Activated CD8-positive, alpha-beta T cell treated with anti-CD3 and anti-CD28 coated beads, Interleukin-2, amount 10 ng/mL, durations not matched to agents 7 days and 5 days (primary cell): ENCODE data around the gene CLCA4. TPM values are rescaled to one million over a fixed set of nuclear protein-coding genes. Genes with fewer than 3 reads are reported as not detected.
"Not testable (repeated sequence)": the region's sequence is repeated elsewhere in the genome, so short reads cannot be mapped to it uniquely, and the experiment has no call there.

ENCODE experiments used
- ATAC-seq: fragments of 150-1000 bp; cut with Tn5 transposase; one replicate; pipeline ENCODE4 v1.10.0; 2021; ENCODE audit warnings: moderate library complexity
- CTCF ChIA-PET: fragments of 350-600 bp; sonication (Branson Sonifier 250); formaldehyde crosslinking; loops from one replicate; lab custom pipeline; 2021; ENCODE audit warnings: antibody characterized with exemption; lab: Charles Lee
- POLR2A ChIA-PET: fragments of 350-600 bp; sonication (Branson Sonifier 250); formaldehyde crosslinking; loops from one replicate; lab custom pipeline; 2021; ENCODE audit warnings: antibody characterized with exemption; lab: Charles Lee
- DNase-seq: peaks from one replicate; pipeline ENCODE4 v3.0.0-alpha.2; 2020
- H3K27ac Mint-ChIP-seq: one replicate; pipeline ENCODE4 v1.8.0; 2021; ENCODE audit warnings: mild to moderate bottlenecking, mixed read lengths
- H3K27me3 Mint-ChIP-seq: one replicate; pipeline ENCODE4 v1.8.0; 2021; ENCODE audit warnings: low read depth, mixed read lengths
- H3K36me3 Mint-ChIP-seq: one replicate; pipeline ENCODE4 v1.8.0; 2021; ENCODE audit warnings: low read depth, mixed read lengths
- H3K4me1 Mint-ChIP-seq: one replicate; pipeline ENCODE4 v1.8.0; 2021; ENCODE audit warnings: low read depth, mixed read lengths
- H3K4me3 Mint-ChIP-seq: one replicate; pipeline ENCODE4 v1.8.0; 2021; ENCODE audit warnings: mild to moderate bottlenecking, mixed read lengths
- H3K9me3 Mint-ChIP-seq: one replicate; pipeline ENCODE4 v1.8.0; 2022; ENCODE audit warnings: mixed read lengths; ENCODE audit not compliant: insufficient read depth
- total RNA-seq, 2 experiments: library from RNA; stranded (reverse); gene quantifications; one replicate each; pipeline ENCODE4 v1.2.3, GENCODE V29; 2021

CLCA4 gene
- total RNA-seq, 2 experiments from 2014 or later, result not detected

DNA sequence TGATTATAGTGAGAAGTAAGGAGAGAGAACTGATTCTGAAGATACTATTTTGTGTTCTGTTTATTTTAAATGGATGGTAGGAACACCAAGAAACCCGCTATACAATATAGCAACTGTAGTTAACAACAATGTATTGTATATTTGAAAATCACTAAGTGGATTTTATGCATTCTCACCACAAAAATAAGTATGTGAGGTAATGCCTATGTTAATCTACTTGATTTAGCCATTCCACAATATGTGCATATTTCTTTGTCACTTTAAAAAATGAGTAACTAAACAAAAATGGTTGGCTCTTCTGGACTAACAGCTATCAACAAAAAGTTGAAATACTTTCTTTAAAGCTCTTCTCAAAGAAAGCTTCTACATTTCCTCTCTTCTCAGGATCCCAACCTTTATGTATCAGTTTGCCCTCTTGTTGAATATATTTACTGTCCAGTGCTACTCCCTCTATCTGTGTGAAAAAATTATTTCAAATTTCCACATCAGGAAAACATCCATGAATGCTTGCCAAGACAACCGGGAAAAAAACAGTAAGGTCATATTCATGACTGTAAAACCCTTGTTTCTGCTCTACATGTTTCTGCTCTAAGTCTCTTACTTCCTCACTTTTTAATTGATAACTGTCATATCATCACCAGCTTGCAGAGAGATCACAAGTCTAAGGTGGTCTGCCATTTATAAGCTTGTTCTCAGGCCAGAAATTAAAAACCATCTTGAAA is 27.0 kb downstream of the CLCA4 start:
- Mint-ChIP-seq H3K36me3 (no peaks in the 10 kb centered on the region), H3K27ac (no peak overlapping the region), H3K27me3 (peaks cover 13% of the 10 kb centered on the region), H3K9me3 (no peaks in the 10 kb centered on the region), H3K4me3 (no peak overlapping the region), H3K4me1 (no peaks in the 10 kb centered on the region)
- no peak for ATAC-seq
- ChIA-PET POLR2A (no interaction called here), CTCF (no interaction called here)
- no peak for DNase-seq

DNA sequence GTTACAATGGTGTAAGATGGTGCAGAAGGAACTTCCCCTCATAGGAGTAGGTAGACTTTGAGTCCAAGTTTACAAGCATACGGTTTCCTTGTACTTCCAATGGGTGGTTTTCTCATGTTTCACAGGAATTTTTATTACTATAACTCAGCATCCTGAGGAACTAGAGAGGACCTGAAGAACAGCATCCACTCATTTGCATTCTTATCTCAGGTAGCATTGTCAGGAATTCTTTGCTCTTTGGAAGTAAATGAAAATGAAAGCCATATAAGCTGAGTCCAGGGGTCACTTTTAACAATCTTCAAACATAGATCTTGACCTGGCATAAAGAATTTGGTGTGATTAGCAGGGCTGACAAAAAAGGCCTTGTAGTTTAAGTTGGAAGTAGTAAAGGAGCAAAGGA is 34.4 kb downstream of the CLCA4 start:
- Mint-ChIP-seq H3K36me3 (no peaks in the 10 kb centered on the region), H3K4me1 (no peaks in the 10 kb centered on the region), H3K4me3 (no peak overlapping the region), H3K27ac (no peak overlapping the region), H3K9me3 (no peaks in the 10 kb centered on the region), H3K27me3 (peaks cover 7% of the 10 kb centered on the region)
- CTCF ChIA-PET, result no interaction called here
- POLR2A ChIA-PET, result no interaction called here
- DNase-seq (no peak), ATAC-seq (no peak)

DNA sequence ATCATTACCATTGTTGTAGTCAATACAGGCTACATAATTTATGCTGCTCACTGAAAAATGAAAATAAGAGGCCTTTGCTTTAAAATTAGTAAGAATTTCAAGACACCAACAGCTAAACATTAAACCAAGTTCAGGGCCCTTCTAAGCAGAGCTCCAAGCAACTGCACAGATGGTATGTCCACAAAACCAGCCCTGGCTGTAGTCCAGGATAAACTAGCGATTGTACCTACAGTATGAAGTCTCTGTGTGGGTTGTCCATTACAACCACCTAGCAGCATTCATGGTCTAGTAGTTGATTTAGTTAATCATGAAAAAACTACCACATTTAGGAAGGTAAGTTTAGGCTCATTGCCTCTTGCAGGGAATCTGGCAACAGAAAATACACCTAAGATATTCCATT is 35.3 kb downstream of the CLCA4 start:
- ATAC-seq (no peak), DNase-seq (no peak)
- Mint-ChIP-seq H3K4me1 (no peaks in the 10 kb centered on the region), H3K27ac (no peak overlapping the region), H3K27me3 (peaks cover 3% of the 10 kb centered on the region), H3K9me3 (no peaks in the 10 kb centered on the region), H3K4me3 (no peak overlapping the region), H3K36me3 (no peaks in the 10 kb centered on the region)
- POLR2A ChIA-PET, result no interaction called here
- CTCF ChIA-PET, result no interaction called here

DNA sequence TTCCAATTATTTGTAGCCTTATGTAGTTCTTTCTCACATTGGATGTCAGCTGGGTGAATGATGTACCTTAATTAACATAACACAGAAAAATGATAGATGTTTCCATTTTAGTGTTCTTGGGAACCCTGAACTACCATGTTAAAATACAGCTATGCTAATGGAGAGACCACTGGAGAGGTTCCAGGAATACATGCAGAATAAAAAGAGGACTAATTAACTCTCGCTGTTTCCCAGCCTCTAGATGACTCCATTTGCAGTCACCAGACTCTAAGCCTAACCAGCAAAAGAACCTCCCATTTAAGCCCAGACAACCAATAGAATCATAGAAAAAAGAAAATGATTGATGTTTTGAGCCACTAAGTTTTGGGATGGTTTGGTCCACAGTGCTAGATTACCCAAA is 36.2 kb downstream of the CLCA4 start:
- Mint-ChIP-seq H3K27me3 (peaks cover 7% of the 10 kb centered on the region), H3K4me3 (no peak overlapping the region), H3K27ac (no peak overlapping the region), H3K9me3 (no peaks in the 10 kb centered on the region), H3K36me3 (no peaks in the 10 kb centered on the region), H3K4me1 (no peaks in the 10 kb centered on the region)
- DNase-seq (no peak), ATAC-seq (no peak)
- POLR2A ChIA-PET, result no interaction called here
- CTCF ChIA-PET, result no interaction called here

DNA sequence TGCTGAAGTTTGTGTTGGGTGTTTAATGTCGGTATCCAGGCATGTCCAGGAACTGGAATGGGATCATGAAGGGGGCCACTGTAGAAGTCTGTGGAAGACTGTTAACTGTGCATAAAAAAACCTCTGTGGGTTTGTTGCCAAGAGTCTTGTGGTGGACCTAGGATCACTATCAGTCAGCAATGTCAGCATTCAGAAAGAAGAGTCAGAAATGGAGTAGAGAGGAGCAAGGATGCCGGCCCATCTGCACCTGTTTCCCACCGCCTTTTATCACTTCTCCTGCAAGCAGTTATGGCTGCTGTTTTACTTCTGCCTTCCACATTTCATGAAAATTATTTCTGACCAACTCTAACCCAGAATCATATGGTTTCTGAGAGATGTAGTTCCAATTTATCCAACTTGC is 36.7 kb downstream of the CLCA4 start:
- CTCF ChIA-PET, result no interaction called here
- POLR2A ChIA-PET, result no interaction called here
- Mint-ChIP-seq H3K4me1 (no peaks in the 10 kb centered on the region), H3K36me3 (no peaks in the 10 kb centered on the region), H3K4me3 (no peak overlapping the region), H3K27me3 (peaks cover 7% of the 10 kb centered on the region), H3K9me3 (no peaks in the 10 kb centered on the region), H3K27ac (no peak overlapping the region)
- ATAC-seq (no peak), DNase-seq (no peak)

DNA sequence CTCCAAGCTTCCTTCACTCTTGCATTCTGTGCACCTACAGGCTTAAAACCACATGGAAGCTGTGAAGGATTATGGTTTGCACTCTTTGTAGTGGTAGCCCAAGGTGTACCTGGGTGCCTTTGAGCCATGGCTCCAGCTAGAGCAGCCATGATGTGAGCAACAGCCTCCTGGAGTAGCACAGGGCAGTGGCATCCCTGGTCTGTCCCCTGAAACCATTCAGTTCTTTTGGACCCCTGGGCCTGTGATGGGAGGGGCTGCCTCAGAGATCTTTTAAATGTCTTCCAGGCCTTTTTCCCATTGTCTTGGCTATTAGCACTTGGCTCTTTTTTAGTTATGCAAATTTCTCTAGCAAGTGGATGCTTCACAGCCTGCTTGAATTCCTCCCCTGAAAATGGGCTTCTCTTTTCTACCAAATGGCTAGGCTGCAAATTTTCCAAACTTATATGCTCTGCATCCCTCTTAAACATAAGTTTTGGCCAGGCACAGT is 47.4 kb downstream of the CLCA4 start:
- H3K9me3 Mint-ChIP-seq, result peaks cover 4% of the 10 kb centered on the region
- ATAC-seq (no peak), DNase-seq (no peak)
- H3K27me3 Mint-ChIP-seq, result peaks cover 5% of the 10 kb centered on the region
- no peak overlapping the region for H3K4me3 Mint-ChIP-seq
- no peaks in the 10 kb centered on the region for H3K4me1 Mint-ChIP-seq
- ChIA-PET POLR2A (no interaction called here), CTCF (no interaction called here)
- H3K36me3 Mint-ChIP-seq, result no peaks in the 10 kb centered on the region
- no peak overlapping the region for H3K27ac Mint-ChIP-seq

DNA sequence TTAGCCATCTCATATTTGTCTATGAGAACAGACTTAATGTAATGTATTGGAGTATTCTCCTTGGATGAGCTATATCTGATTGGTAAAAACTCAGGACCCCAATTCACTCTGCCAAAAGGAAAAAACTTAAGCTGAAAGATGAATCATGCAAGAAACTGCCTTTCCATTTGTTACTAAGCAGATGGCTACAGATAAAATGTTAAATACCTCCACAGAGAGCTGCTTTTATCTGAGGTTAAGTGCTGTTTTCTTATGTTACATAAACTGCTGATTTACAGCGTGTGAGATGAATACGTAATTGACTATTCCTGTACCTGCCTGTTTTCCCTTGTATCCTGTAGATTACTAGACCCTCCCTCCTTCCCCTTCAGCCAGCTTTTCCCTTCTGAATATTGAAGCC is 49.3 kb downstream of the CLCA4 start:
- ChIA-PET CTCF (no interaction called here), POLR2A (no interaction called here)
- Mint-ChIP-seq H3K9me3 (peaks cover 4% of the 10 kb centered on the region), H3K4me3 (no peak overlapping the region), H3K36me3 (no peaks in the 10 kb centered on the region), H3K27ac (no peak overlapping the region), H3K27me3 (peaks cover 2% of the 10 kb centered on the region), H3K4me1 (no peaks in the 10 kb centered on the region)
- DNase-seq (no peak), ATAC-seq (no peak)

DNA sequence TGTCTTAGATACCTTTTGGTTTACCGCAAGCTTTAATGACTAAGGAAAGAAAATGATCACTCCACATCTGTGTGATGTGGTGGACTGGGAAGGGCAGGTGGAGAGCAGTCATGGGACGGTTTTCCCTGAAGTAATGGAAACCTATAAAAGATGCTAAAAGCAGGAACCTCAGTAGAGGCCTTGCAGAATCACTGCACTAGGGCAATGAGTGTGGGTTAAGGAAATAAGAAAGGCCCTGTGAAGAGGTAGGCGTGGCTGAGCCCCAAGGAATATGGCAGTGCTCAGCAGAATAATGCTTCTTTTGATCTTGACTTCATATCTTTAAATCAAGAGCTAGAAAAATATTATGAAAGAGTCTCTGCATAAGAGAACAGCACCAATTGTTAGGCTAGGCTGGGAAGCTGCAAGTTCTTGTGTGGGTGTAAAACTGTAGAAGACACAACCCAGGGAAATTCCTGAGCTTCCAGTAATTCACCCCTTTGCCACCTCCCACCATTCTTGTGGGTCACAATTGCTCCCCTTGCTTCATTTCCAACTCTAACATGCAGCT is 49.9 kb downstream of the CLCA4 start:
- Mint-ChIP-seq H3K27me3 (peaks cover under 1% of the 10 kb centered on the region), H3K27ac (no peak overlapping the region), H3K9me3 (peaks cover 4% of the 10 kb centered on the region), H3K4me1 (no peaks in the 10 kb centered on the region), H3K36me3 (no peaks in the 10 kb centered on the region), H3K4me3 (no peak overlapping the region)
- ChIA-PET POLR2A (no interaction called here), CTCF (no interaction called here)
- DNase-seq, result no peak
- ATAC-seq, result no peak

DNA sequence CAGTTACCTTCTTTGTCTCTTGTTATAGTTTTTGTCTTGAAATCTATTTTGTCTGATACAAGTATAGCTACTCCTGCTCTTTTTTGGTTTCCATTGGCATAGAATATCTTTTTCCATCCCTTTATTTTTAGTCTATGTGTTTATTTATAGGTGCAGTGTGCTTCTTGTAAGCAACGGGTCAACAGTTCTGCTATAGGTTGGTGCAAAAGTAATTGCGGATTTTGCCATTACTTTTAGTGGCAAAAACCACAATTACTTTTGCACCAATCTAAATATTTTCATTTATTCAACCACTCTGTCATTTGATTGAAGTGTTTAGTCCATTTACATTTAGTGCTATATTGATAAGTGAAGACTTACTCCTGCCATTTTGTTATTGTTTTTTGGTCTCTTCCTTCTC is 59.2 kb downstream of the CLCA4 start:
- H3K9me3 Mint-ChIP-seq, H3K4me1 Mint-ChIP-seq, CTCF ChIA-PET, H3K27me3 Mint-ChIP-seq, ATAC-seq, DNase-seq, POLR2A ChIA-PET, H3K36me3 Mint-ChIP-seq, H3K27ac Mint-ChIP-seq, H3K4me3 Mint-ChIP-seq: not testable (repeated sequence)

DNA sequence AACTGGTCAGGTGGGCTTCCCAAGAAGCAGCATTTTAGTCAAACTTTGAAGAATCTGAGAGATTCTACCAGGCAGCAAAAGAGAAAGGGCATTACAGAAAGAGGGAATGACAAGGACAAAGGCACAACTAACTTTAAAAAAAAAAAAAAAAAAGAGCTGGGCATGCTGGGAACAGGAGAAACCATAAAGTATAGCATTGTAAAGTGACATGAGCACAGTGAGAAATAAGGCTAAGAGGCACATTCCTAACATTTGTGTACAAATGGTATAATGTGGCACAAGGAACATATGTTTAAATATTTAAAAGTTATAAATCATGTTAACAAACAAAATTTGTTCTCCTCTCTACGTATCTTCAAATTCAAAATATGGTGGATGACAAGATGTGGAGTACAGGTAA is 69.6 kb downstream of the CLCA4 start:
- ATAC-seq (no peak), DNase-seq (no peak)
- Mint-ChIP-seq H3K27me3 (no peaks in the 10 kb centered on the region), H3K9me3 (peaks cover 3% of the 10 kb centered on the region), H3K27ac (no peak overlapping the region), H3K4me1 (peaks cover 3% of the 10 kb centered on the region), H3K36me3 (no peaks in the 10 kb centered on the region), H3K4me3 (no peak overlapping the region)
- POLR2A ChIA-PET, result no interaction called here
- CTCF ChIA-PET, result no interaction called here

DNA sequence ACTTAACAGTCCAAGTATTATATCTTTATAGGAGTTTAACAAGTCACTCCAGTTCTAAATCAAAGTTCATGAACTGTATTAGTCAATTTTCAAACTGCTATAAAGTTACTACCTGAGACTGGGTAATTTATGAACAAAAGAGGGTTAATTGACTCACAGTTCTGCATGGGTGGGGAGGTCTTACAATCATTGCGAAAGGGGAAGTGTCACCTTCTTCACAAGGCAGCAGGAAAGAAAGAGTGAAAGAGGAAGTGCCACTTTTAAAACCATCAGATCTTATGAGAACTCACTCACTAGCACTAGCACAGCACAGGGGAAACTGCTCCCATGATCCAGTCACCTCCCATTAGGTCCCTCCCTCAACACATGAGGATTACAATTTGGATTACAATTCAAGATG is 70.0 kb downstream of the CLCA4 start:
- Mint-ChIP-seq H3K27me3 (no peaks in the 10 kb centered on the region), H3K4me1 (peaks cover 3% of the 10 kb centered on the region), H3K36me3 (no peaks in the 10 kb centered on the region), H3K4me3 (no peak overlapping the region), H3K27ac (no peak overlapping the region), H3K9me3 (peaks cover 3% of the 10 kb centered on the region)
- DNase-seq, result no peak
- ChIA-PET POLR2A (no interaction called here), CTCF (no interaction called here)
- no peak for ATAC-seq

DNA sequence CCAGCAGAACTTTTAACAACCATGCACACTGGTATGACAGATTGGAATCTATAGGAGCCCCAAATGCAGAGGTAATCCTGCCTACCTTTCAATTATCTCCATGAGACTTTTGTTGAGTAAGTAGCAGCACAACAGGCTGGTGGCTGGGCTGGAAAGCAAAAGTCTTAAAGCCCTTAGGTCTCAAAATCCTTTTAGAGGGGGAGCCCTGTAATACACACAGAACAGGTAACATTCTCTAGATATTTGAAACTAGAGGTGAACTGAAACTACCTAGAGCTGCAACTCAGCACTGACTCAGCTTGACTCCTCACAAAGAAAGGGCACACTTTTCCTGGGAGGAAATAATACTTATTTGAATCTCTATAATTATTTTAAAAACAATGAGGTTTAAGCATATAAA is 71.5 kb downstream of the CLCA4 start:
- H3K4me3 Mint-ChIP-seq, result no peak overlapping the region
- no peak overlapping the region for H3K27ac Mint-ChIP-seq
- H3K27me3 Mint-ChIP-seq, result no peaks in the 10 kb centered on the region
- no peak for ATAC-seq
- H3K9me3 Mint-ChIP-seq, result peaks cover 3% of the 10 kb centered on the region
- peaks cover 3% of the 10 kb centered on the region for H3K4me1 Mint-ChIP-seq
- CTCF ChIA-PET, result no interaction called here
- H3K36me3 Mint-ChIP-seq, result no peaks in the 10 kb centered on the region
- POLR2A ChIA-PET, result no interaction called here
- DNase-seq, result no peak

DNA sequence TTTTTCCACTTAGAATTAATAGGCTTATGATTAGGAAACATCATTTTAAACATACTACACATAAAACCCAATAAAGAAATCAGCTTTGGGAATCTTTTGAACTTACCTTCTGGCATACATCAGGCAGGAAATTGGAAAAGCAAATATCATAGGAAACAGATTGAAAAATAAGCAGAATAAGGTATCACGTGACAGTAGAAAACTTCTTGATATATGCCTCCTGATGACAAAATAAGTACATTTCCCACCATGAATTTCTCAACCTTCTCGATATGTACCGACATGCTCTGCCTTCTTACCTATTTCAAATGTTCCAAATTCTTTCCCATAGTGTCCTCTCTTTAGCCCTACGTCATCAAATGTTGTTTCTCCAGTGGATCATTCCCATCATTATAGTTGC is 72.4 kb downstream of the CLCA4 start:
- no peak overlapping the region for H3K27ac Mint-ChIP-seq
- POLR2A ChIA-PET, result no interaction called here

More for the DNA sequence above, 72.4 kb downstream of the CLCA4 start:
- DNase-seq (no peak), ATAC-seq (no peak)
- Mint-ChIP-seq H3K27me3 (no peaks in the 10 kb centered on the region), H3K9me3 (peaks cover 2% of the 10 kb centered on the region), H3K36me3 (no peaks in the 10 kb centered on the region), H3K4me1 (peaks cover 3% of the 10 kb centered on the region), H3K4me3 (no peak overlapping the region)
- CTCF ChIA-PET, result no interaction called here
